BLaER1 treated with 17β-estradiol and CSF1 and Interleukin-3, amounts not matched to agents 10 nM and 100 nM (cell line): ENCODE measurements around the gene KLC1.

Source experiments
- H3K27ac ChIP-seq, 11 experiments: shearing (Covaris generic); formaldehyde crosslinking; 2 replicates each; pipeline ENCODE4 v1.8.1; 2022
- H3K27me3 ChIP-seq, 11 experiments: shearing (Covaris generic); formaldehyde crosslinking; 2 replicates each; pipeline ENCODE4 v1.8.1; 2022
- H3K36me3 ChIP-seq, 11 experiments: shearing (Covaris generic); formaldehyde crosslinking; 2 replicates each; pipeline ENCODE4 v1.8.1; 2022
- H3K4me1 ChIP-seq, 10 experiments: shearing (Covaris generic); formaldehyde crosslinking; 2 replicates each; pipeline ENCODE4 v1.8.1; 2022
- H3K4me2 ChIP-seq, 11 experiments: shearing (Covaris generic); formaldehyde crosslinking; 2 replicates each; pipeline ENCODE4 v1.8.1; 2022
- H3K4me3 ChIP-seq, 10 experiments: shearing (Covaris generic); formaldehyde crosslinking; 2 replicates each; pipeline ENCODE4 v1.8.1; 2022
- H3K9ac ChIP-seq, 11 experiments: shearing (Covaris generic); formaldehyde crosslinking; 2 replicates each; pipeline ENCODE4 v1.8.1; 2022
- H3K9me3 ChIP-seq, 11 experiments: shearing (Covaris generic); formaldehyde crosslinking; replicated peaks in 1 of 11; 2 replicates each; pipeline ENCODE4 v1.8.1; 2022
- H4K20me1 ChIP-seq, 11 experiments: shearing (Covaris generic); formaldehyde crosslinking; 2 replicates each; pipeline ENCODE4 v1.8.1; 2022
- Cebpa-rat ChIP-seq, 11 experiments: shearing (Covaris generic); IDR thresholded peaks; 2 replicates each; pipeline ENCODE4 v1.8.1; 2022

KLC1 gene

DNA sequence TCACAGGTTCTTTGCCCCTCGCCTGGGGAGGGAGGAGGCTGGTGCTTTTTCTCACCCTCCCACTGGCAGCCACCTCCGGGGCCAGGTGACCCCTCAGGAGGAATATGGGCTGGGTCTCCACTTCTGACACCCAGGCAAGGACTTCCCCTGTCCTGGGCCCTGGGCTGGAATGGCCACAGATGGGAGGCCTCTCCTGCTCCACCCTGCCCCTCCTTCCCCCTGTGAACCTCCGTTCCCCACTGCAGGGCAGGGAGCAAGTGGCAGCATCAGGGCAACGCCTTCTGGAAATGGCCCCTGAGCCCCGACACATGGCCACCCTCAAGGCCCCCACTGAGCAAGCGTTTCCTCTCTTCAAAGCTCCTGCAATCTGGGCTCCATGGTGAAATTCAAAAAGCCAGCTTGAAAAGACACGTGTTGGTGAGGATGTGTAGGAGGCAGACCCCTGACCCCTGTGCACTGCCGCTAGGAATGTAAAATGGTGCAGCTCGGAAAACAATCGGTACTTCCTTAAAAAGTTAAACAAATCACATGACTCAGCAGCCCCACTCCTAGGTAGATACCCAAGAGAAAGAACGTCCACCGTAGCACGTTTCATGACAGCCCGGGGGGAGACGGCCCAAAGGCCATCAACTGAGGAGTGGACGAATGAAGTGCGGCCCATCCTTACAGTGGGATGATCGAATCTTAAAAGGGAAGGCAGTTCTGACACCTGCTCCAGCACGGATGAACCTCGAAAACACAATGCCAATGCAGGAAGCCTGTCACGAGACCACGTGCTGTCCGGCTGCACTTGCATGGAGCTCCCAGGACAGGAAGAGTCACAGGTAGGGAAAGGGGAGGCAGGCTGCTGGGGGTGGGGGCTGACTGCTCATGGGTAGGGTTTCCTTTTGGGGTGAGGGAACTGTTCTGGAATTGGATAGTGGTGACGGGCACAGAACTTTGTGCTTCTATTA, 74.7 kb downstream of the KLC1 start:
- no peak for TF ChIP-seq Cebpa-rat (IDR thresholded peaks at IDR 0.05)
- peaks cover 89 to 96% (median 95%) of the 10 kb centered on the region in 11 experiments for H3K36me3 ChIP-seq
- H3K27ac ChIP-seq = peak overlapping the region in 9 of 11 experiments; percentile 20 to 90 (median 79); a peak in 14 of 22 replicates
- peak overlapping the region in 4 of 11 experiments; percentile 33 to 74 (median 60); a peak in 6 of 22 replicates for H3K9ac ChIP-seq
- peaks cover 40 to 99% (median 72%) of the 10 kb centered on the region in 11 experiments; a peak in 21 of 22 replicates for H4K20me1 ChIP-seq
- H3K4me3 ChIP-seq = no peak overlapping the region
- H3K4me2 ChIP-seq = 0 out of 22 replicates have a peak overlapping the region, but pooled peaks of 1 of the 11 experiments have one; percentile 44
- H3K4me1 ChIP-seq = peaks cover 33 to 71% (median 48%) of the 10 kb centered on the region in 10 experiments
- no peaks in the 10 kb centered on the region for H3K27me3 ChIP-seq
- H3K9me3 ChIP-seq = no peaks in the 10 kb centered on the region

DNA sequence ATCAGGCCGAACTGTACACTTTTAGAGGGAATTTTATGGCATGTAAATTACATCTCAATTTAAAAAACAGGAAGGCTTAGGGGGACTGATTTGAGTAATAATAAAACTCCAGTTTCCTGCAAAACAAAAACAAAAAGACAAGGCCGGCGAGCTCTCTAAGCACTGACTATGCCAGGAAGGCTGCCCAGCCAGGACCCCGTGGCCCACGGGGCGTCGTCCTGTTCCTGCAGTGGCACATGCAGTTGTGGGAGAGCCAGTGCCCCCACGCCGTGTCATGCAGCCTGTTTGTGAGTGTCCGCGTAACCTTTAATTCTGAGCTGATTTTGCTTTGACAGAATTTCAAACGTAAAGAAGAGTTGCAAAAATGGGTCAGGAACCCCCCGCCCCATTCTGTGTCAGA, 75.7 kb downstream of the KLC1 start:
- H3K4me3 ChIP-seq = no peak overlapping the region
- peak overlapping the region in 4 of 11 experiments; percentile 5 to 53 (median 40); a peak in 8 of 22 replicates for H3K9ac ChIP-seq
- peaks cover 26 to 61% (median 38%) of the 10 kb centered on the region in 10 experiments for H3K4me1 ChIP-seq
- peaks cover 31 to 99% (median 72%) of the 10 kb centered on the region in 11 experiments; a peak in 21 of 22 replicates for H4K20me1 ChIP-seq
- no peaks in the 10 kb centered on the region for H3K9me3 ChIP-seq
- H3K36me3 ChIP-seq = peaks cover 86 to 96% (median 95%) of the 10 kb centered on the region in 11 experiments
- no peaks in the 10 kb centered on the region for H3K27me3 ChIP-seq
- no peak for TF ChIP-seq Cebpa-rat (IDR thresholded peaks at IDR 0.05)
- H3K27ac ChIP-seq = peak overlapping the region in 6 of 11 experiments; percentile 12 to 84 (median 40); a peak in 10 of 22 replicates
- H3K4me2 ChIP-seq = peak overlapping the region in 3 of 11 experiments; percentile 37 to 44 (median 40); a peak in 4 of 22 replicates

DNA sequence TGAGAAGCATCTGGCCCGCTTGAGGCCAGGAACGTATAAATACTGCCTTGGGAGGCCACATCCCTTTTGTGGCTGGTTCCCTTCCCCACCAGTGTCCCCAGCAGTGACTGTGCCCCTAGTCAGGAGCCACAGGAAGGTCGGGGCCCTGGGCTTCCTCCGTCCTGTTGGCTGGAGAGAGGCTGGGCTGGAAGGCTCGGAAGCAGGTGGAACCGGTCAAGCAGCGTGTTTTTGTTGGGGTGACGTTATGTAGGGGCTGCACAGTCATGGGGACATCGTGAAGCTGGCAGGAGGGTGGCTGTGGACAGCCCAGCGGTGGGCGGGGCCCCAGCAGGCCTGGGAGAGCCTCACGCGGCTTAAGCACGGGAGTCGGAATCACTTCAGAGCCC, 76.1 kb downstream of the KLC1 start:
- TF ChIP-seq Cebpa-rat (IDR thresholded peaks at IDR 0.05) = no peak
- Histone ChIP-seq H3K9me3 (no peaks in the 10 kb centered on the region), H3K27ac (peak overlapping the region in 6 of 11 experiments; percentile 12 to 84 (median 40); a peak in 10 of 22 replicates), H3K4me3 (no peak overlapping the region), H3K36me3 (peaks cover 83 to 96% (median 95%) of the 10 kb centered on the region in 11 experiments), H3K27me3 (no peaks in the 10 kb centered on the region), H3K4me1 (peaks cover 22 to 57% (median 34%) of the 10 kb centered on the region in 10 experiments), H4K20me1 (peaks cover 26 to 99% (median 71%) of the 10 kb centered on the region in 11 experiments; a peak in 21 of 22 replicates), H3K9ac (peak overlapping the region in 4 of 11 experiments; percentile 5 to 53 (median 40); a peak in 8 of 22 replicates), H3K4me2 (peak overlapping the region in 3 of 11 experiments; percentile 37 to 44 (median 40); a peak in 3 of 22 replicates)

DNA sequence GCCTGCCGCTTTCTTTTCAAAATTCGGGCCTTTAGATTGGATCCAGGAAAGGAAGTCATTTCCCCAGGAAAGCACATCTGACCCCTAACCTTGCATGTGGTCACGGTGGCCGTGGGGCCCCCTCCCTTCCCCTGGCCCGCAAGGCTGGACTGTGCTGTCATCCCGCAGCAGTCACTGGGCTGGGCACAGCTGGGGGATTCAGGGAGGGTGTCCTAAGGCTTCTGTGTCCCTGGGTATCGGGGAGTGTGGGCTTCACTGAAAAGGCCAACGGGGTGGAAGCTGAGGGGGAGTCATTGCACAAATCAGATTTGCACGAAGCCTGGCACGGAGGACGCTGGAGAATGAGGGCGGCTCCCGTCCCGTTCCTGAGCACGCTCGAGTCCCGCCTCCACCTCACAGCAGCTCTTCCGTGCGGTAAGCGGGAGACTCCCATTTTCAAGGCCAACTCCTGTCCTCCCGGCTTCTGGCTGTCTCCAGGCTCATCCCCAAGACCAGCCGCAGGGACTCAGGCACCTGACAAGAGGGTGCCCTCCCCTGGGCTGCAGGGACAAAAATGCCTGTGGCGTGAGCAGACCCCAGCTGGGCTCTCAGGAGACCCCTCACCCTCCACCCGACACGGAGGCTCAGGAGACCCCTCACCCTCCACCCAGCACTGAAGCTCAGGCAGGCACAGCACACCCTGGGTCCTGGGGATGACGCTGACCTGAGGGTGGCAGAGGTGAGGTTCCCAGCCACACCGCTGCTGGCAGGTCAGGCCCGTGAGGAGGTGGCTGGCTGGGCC, 76.7 kb downstream of the KLC1 start:
- Histone ChIP-seq H3K4me1 (peaks cover 16 to 51% (median 28%) of the 10 kb centered on the region in 10 experiments), H3K36me3 (peaks cover 77 to 96% (median 92%) of the 10 kb centered on the region in 11 experiments), H4K20me1 (peaks cover 21 to 97% (median 70%) of the 10 kb centered on the region in 11 experiments; a peak in 21 of 22 replicates), H3K27me3 (no peaks in the 10 kb centered on the region), H3K4me2 (peak overlapping the region in 2 of 11 experiments; percentile 37 to 40; a peak in 3 of 22 replicates), H3K27ac (peak overlapping the region in 5 of 11 experiments; percentile 12 to 84 (median 49); a peak in 8 of 22 replicates), H3K4me3 (no peak overlapping the region), H3K9me3 (no peaks in the 10 kb centered on the region), H3K9ac (peak overlapping the region in 5 of 11 experiments; percentile 4 to 53 (median 28); a peak in 4 of 22 replicates)
- TF ChIP-seq Cebpa-rat (IDR thresholded peaks at IDR 0.05) = no peak

DNA sequence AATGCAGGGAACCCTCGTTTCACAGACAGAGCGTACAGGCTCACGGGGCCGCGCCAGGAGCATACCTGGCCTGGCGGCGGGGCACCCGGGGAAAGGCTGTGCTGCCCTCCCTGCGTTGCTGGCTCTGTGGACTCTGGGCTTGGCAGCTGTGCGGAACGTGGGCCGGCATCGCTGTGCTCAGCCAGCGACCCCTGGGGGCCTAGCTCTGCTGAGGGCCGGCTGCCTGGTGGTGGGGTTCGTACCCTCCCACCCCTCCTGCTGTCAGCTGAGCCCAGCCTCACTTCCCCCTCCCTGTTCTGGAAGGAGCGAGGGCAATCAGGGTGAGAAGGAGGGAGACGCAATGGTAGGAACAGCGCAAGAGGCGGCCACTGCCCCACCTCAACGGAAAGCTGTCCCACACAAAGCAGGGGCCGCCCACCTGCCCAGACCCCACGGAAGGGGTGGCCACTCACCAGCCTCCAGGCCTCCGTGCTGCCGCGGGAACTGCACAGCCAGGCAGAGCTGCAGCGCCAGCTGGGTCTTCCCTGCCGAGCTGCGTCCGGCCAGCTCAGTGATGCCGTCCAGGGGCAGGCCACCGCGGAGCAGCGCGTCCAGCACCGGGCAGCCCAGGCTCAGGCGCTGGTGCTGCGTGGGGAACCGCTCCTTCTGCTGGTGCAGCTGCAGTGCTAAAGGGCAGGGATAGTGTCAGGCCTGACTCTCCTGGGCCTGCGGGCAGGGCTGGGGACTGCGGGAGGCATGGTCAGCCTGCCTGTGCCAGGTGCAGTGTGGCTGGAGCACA, 77.7 kb downstream of the KLC1 start:
- no peaks in the 10 kb centered on the region for H3K27me3 ChIP-seq
- H3K36me3 ChIP-seq = peaks cover 69 to 100% (median 95%) of the 10 kb centered on the region in 11 experiments
- H3K4me1 ChIP-seq = peaks cover 8 to 47% (median 18%) of the 10 kb centered on the region in 10 experiments; a peak in 18 of 20 replicates
- H4K20me1 ChIP-seq = peaks cover 12 to 97% (median 72%) of the 10 kb centered on the region in 11 experiments; a peak in 20 of 22 replicates
- H3K9me3 ChIP-seq = no peaks in the 10 kb centered on the region
- no peak for TF ChIP-seq Cebpa-rat (IDR thresholded peaks at IDR 0.05)
- peak overlapping the region in 1 of 11 experiments; percentile 4; a peak in 1 of 22 replicates for H3K9ac ChIP-seq
- peak overlapping the region in 1 of 11 experiments; percentile 5; a peak in 1 of 22 replicates for H3K27ac ChIP-seq
- H3K4me2 ChIP-seq = no peak overlapping the region
- H3K4me3 ChIP-seq = no peak overlapping the region

GRCh38 chr14:103707329-103708263, 78.6 kb downstream of the KLC1 start:
- Histone ChIP-seq H3K27ac (no peak overlapping the region), H3K9ac (no peak overlapping the region), H3K27me3 (no peaks in the 10 kb centered on the region), H3K4me1 (peaks cover 0 to 47% (median 15%) of the 10 kb centered on the region in 10 experiments; a peak in 15 of 20 replicates), H3K36me3 (peaks cover 61 to 100% (median 91%) of the 10 kb centered on the region in 11 experiments), H3K9me3 (no peaks in the 10 kb centered on the region), H3K4me3 (no peak overlapping the region), H3K4me2 (no peak overlapping the region), H4K20me1 (peaks cover 5 to 97% (median 76%) of the 10 kb centered on the region in 11 experiments; a peak in 19 of 22 replicates)
- TF ChIP-seq Cebpa-rat (IDR thresholded peaks at IDR 0.05) = no peak

DNA sequence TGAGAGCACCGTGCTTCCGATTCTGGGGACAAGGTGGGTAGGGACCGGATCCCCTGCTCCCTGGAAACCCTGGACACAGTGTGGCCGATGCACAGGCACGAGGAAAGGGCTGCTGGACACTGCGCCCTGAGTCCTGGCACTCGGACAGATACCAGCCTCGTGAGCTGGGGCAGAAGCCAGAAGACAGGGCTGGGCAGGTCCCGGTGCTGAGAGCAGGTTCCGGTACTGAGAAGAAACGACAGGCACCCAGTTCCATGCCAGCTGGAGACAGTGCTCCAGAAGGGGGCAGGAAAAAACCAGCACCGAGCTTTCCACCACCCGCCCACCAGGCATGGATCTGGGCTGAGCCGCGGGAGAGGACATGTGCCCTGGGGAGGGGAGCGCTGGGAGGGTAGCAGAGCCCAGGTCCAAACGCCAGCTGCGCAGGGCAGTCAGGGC, 79.8 kb downstream of the KLC1 start:
- Histone ChIP-seq H3K9me3 (no peaks in the 10 kb centered on the region), H3K4me3 (no peak overlapping the region), H3K4me1 (peaks cover 6 to 47% (median 19%) of the 10 kb centered on the region in 10 experiments), H4K20me1 (peaks cover 0 to 97% (median 74%) of the 10 kb centered on the region in 11 experiments; a peak in 20 of 22 replicates), H3K9ac (no peak overlapping the region), H3K27ac (no peak overlapping the region; a peak in 1 of 22 replicates), H3K27me3 (no peaks in the 10 kb centered on the region), H3K36me3 (peaks cover 49 to 96% (median 85%) of the 10 kb centered on the region in 11 experiments), H3K4me2 (no peak overlapping the region)
- no peak for TF ChIP-seq Cebpa-rat (IDR thresholded peaks at IDR 0.05)
